Calu3 (cell line): Measurements from ENCODE around the gene GCLC. TPM values are rescaled to one million over a fixed set of nuclear protein-coding genes. Genes with fewer than 3 reads are reported as not detected.

Source experiments
- BruUV-seq: library from RNA; stranded (reverse); fragments of 400-500 nt; replicated peaks from 2 replicates; lab custom pipeline; 2021; lab: Mats Ljungman, UMichigan
- CTCF ChIA-PET: fragments of 300-600 bp; sonication (Branson Sonifier 250); formaldehyde crosslinking; loops from one replicate; lab custom pipeline; 2022; ENCODE audit warnings: antibody characterized with exemption; lab: Charles Lee
- DNase-seq: peaks from one replicate; pipeline ENCODE4 v3.0.0; 2022
- H3K27ac Mint-ChIP-seq: one replicate; pipeline ENCODE4 v1.8.0; 2022; ENCODE audit warnings: mixed read lengths; ENCODE audit not compliant: unreplicated experiment
- H3K27me3 Mint-ChIP-seq: one replicate; pipeline ENCODE4 v1.8.0; 2022; ENCODE audit warnings: mixed read lengths; ENCODE audit not compliant: unreplicated experiment
- H3K36me3 Mint-ChIP-seq: one replicate; pipeline ENCODE4 v1.8.0; 2022; ENCODE audit warnings: mild to moderate bottlenecking, moderate library complexity, mixed read lengths; ENCODE audit not compliant: insufficient read depth, unreplicated experiment
- H3K4me1 Mint-ChIP-seq: one replicate; pipeline ENCODE4 v1.8.0; 2022; ENCODE audit warnings: mild to moderate bottlenecking, low read depth, mixed read lengths; ENCODE audit not compliant: unreplicated experiment
- H3K4me3 Mint-ChIP-seq: one replicate; pipeline ENCODE4 v1.8.0; 2022; ENCODE audit warnings: mild to moderate bottlenecking, low read depth, moderate library complexity, mixed read lengths; ENCODE audit not compliant: unreplicated experiment
- H3K9me3 Mint-ChIP-seq: one replicate; pipeline ENCODE4 v1.8.0; 2022; ENCODE audit warnings: low read depth, mixed read lengths; ENCODE audit not compliant: unreplicated experiment
- intact Hi-C: fragments of 100-400 bp; cut with micrococcal nuclease; formaldehyde crosslinking; loops from one replicate; pipeline ENCODE4 v1.10.0; 2022; ENCODE audit not compliant: unreplicated experiment
- total RNA-seq: library from RNA; stranded (reverse); gene quantifications from 2 replicates; pipeline ENCODE4 v1.2.3, GENCODE V29; 2022
- TF ChIP-seq, protein P1 (sequence below): fragments of 200-600 bp; IDR thresholded peaks from one replicate; pipeline ENCODE4 v1.8.0; 2022; ENCODE audit warnings: antibody characterized with exemption; ENCODE audit not compliant: unreplicated experiment

Gene GCLC
- total RNA-seq, 1 experiment from 2014 or later = 45.7 TPM

DNA sequence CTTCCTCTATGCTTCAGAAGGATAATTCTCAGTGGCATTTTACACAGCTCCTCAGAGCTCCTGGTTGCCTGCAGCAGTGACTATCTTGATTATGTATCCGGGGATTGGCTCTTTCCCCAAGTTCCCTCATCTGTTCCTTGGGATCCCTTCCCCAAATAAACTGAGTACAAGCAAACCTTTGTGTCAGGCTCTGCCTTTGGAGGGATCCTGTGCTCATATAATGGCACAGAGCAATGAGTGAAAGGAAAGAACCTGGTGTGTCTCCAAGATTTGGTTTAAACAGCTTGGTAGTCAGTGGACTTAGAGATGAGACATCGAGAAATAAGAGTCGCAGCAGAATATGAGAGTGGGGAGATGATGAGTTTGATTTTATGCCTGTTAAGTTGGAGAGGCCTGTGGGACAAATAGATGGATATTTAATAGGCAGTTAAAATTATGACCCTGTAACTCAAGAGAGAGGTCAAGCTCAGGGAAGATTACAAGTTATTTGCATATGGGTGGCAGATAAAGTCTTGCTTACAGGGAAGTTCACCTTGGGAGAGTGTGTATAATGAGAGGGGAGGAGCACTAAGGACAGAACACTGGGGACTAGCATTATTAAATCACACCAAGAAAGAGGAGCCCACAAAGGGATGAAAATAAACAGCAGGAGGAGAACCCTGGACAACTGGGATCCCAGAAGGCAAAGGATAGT is 44.1 kb upstream of the GCLC start:
- Mint-ChIP-seq H3K36me3 (no peaks in the 10 kb centered on the region), H3K4me1 (peaks cover 8% of the 10 kb centered on the region), H3K27ac (no peak overlapping the region), H3K4me3 (no peak overlapping the region), H3K27me3 (no peaks in the 10 kb centered on the region), H3K9me3 (peaks cover 4% of the 10 kb centered on the region)
- no peak for DNase-seq
- TF ChIP-seq, protein P1, sequence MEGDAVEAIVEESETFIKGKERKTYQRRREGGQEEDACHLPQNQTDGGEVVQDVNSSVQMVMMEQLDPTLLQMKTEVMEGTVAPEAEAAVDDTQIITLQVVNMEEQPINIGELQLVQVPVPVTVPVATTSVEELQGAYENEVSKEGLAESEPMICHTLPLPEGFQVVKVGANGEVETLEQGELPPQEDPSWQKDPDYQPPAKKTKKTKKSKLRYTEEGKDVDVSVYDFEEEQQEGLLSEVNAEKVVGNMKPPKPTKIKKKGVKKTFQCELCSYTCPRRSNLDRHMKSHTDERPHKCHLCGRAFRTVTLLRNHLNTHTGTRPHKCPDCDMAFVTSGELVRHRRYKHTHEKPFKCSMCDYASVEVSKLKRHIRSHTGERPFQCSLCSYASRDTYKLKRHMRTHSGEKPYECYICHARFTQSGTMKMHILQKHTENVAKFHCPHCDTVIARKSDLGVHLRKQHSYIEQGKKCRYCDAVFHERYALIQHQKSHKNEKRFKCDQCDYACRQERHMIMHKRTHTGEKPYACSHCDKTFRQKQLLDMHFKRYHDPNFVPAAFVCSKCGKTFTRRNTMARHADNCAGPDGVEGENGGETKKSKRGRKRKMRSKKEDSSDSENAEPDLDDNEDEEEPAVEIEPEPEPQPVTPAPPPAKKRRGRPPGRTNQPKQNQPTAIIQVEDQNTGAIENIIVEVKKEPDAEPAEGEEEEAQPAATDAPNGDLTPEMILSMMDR = no peak
- intact Hi-C loops = no loop called here
- no TSS peak for BruUV-seq
- CTCF ChIA-PET = no interaction called here

DNA sequence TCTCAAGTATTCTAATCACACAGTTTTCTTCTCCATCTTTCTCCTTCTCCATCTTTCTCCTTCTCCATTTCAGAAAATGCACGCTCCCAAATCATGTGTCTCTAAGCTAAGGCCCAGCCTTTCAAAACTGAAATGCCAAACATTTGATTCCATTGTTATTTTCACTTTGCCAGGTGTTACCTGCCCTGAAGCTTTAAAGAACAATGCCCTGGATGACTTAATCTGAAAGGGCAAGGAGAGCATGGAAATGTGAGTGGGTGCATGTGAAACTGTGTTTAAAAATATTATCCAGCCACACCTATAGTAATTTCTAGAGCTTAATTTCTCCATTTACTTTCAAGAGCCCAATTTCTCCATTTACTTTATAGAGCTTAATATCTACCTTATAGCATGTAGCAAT is 42.4 kb upstream of the GCLC start:
- intact Hi-C loops = no loop called here
- Mint-ChIP-seq H3K4me1 (peaks cover 8% of the 10 kb centered on the region), H3K27me3 (no peaks in the 10 kb centered on the region), H3K36me3 (no peaks in the 10 kb centered on the region), H3K27ac (no peak overlapping the region), H3K9me3 (peaks cover 4% of the 10 kb centered on the region), H3K4me3 (no peak overlapping the region)
- no TSS peak for BruUV-seq
- TF ChIP-seq, protein P1 = no peak
- DNase-seq = no peak
- CTCF ChIA-PET = no interaction called here

DNA sequence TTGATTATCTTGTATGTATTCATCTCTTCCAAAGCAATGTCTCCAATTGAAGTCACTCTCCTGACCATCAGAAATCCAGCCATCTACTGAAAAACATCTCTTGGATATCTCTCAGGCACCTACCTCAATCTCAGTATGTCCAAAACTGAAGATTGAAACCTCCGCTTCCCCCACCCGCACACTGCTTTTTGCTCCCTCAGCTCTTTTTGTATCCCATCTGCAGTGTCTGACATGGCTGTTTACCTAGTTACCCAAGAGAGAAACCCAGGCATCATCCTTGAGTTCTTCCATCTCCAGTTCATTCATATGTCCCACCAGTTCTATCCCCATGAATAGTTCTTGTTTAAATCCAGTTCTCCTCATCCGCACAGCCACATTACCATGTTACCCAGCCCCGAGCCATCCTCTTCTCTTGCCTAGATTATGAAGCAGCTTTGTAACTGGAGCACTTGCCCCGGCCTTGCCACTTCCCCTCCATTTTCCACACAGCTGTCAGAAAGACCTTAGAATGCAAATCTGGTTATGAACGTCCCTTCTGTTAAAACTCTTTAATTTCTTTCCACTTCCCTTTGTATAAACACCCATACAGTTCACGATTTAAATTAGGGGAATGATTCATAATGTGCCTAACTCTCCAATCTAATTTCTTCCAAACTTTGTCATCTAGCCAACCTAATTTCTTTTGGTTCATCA is 40.5 kb upstream of the GCLC start:
- no peak for DNase-seq
- H3K9me3 Mint-ChIP-seq = peaks cover 4% of the 10 kb centered on the region
- no peaks in the 10 kb centered on the region for H3K36me3 Mint-ChIP-seq
- no peaks in the 10 kb centered on the region for H3K27me3 Mint-ChIP-seq
- H3K4me1 Mint-ChIP-seq = peaks cover 8% of the 10 kb centered on the region
- no peak overlapping the region for H3K4me3 Mint-ChIP-seq
- BruUV-seq = no TSS peak
- H3K27ac Mint-ChIP-seq = no peak overlapping the region
- CTCF ChIA-PET = no interaction called here
- intact Hi-C loops = no loop called here
- TF ChIP-seq, protein P1 = no peak

DNA sequence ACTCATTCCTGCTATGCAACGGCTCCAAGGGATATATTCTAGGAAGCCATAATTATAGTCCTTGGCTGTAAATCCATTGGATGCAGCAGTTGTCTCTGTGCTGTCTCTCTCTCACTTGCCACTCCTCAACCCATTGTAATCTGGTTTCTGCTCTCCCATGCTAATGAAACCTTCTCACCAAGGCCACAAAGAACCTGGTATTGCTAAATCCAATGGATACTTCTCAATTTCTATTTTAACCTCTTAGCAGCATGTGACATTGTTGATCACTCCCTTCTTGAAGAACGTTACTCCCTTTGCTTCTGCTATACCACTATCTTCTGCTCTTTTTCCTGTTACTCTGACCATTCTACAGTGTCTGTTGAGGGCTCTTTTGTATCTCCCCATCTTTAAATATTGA is 39.8 kb upstream of the GCLC start:
- Mint-ChIP-seq H3K36me3 (no peaks in the 10 kb centered on the region), H3K27ac (no peak overlapping the region), H3K9me3 (peaks cover 4% of the 10 kb centered on the region), H3K4me1 (peaks cover 8% of the 10 kb centered on the region), H3K27me3 (no peaks in the 10 kb centered on the region), H3K4me3 (no peak overlapping the region)
- DNase-seq = no peak
- CTCF ChIA-PET = no interaction called here
- intact Hi-C loops = no loop called here
- no TSS peak for BruUV-seq
- TF ChIP-seq, protein P1 = no peak
